Uterus (tissue), 4 donors: ENCODE results near the gene AFF4. TPM values are rescaled to one million over a fixed set of nuclear protein-coding genes. Genes with fewer than 3 reads are reported as not detected.

Experiments
- DNase-seq, 2 donors: peaks; one replicate each; pipeline ENCODE4 v3.0.0-alpha.2; 2019 to 2020
- H3K27ac ChIP-seq, 2 donors: fragments of 200-600 bp; sonication (generic); 1 replicate in 1 of 2; 2 replicates in 1 of 2; pipeline ENCODE4 v1.5.1; 2016 to 2018
- H3K27me3 ChIP-seq, 2 donors: fragments of 200-600 bp; sonication (generic); one replicate each; pipeline ENCODE4 v1.5.1; 2018 to 2019; ENCODE audit warnings: control low read depth in 1 of 2
- H3K36me3 ChIP-seq, 2 donors: fragments of 200-600 bp; sonication (generic); one replicate each; pipeline ENCODE4 v1.5.1; 2019; ENCODE audit warnings: control low read depth in 1 of 2
- H3K4me1 ChIP-seq, 2 donors: fragments of 200-600 bp; sonication (generic); one replicate each; pipeline ENCODE4 v1.5.1; 2018 to 2019; ENCODE audit warnings: control low read depth in 1 of 2
- H3K4me3 ChIP-seq, 2 donors: fragments of 200-600 bp; sonication (generic); 1 replicate in 1 of 2; 2 replicates in 1 of 2; pipeline ENCODE4 v1.5.1; 2018 to 2019; ENCODE audit warnings: mild to moderate bottlenecking in 1 of 2
- H3K9me3 ChIP-seq, 2 donors: fragments of 200-600 bp; sonication (generic); one replicate each; pipeline ENCODE4 v1.5.1; 2019; ENCODE audit warnings: control low read depth in 1 of 2
- POLR2A ChIP-seq, 2 donors: fragments of 450-650 bp; IDR thresholded peaks; one replicate each; pipeline ENCODE4 v1.6.1; 2016; ENCODE audit warnings: antibody characterized with exemption in 2 of 2, mild to moderate bottlenecking in 1 of 2, moderate library complexity in 1 of 2
- intact Hi-C: fragments of 100-400 bp; cut with DNase I; formaldehyde crosslinking; loops from one replicate; pipeline ENCODE4 v1.15.1; 2023; ENCODE audit warnings: low total_unique reads
- total RNA-seq, 4 donors: library from RNA; depleted of rRNA in 3 of 4; stranded (reverse); fragments of >200 nt in 3 of 4; gene quantifications; one replicate each; pipeline versions ENCODE4 v1.1.0 to v1.2.4, GENCODE V29; 2014 to 2023
- TF ChIP-seq, protein P1 (sequence below), 4 experiments: fragments of 200-600 bp in 2 of 4; fragments of 450-650 bp in 2 of 4; sonication (generic) in 2 of 4; IDR thresholded peaks; one replicate each; pipeline ENCODE4 v1.5.1; 2016 to 2019; ENCODE audit warnings: antibody characterized with exemption in 4 of 4, mild to moderate bottlenecking in 2 of 4, moderate library complexity in 1 of 4
- donor health status: DM: yes; HTN: yes; CAD: no.

Gene AFF4
- total RNA-seq, 4 donors from 2014 or later, result 39.1 to 104 (median 66.5) TPM

DNA sequence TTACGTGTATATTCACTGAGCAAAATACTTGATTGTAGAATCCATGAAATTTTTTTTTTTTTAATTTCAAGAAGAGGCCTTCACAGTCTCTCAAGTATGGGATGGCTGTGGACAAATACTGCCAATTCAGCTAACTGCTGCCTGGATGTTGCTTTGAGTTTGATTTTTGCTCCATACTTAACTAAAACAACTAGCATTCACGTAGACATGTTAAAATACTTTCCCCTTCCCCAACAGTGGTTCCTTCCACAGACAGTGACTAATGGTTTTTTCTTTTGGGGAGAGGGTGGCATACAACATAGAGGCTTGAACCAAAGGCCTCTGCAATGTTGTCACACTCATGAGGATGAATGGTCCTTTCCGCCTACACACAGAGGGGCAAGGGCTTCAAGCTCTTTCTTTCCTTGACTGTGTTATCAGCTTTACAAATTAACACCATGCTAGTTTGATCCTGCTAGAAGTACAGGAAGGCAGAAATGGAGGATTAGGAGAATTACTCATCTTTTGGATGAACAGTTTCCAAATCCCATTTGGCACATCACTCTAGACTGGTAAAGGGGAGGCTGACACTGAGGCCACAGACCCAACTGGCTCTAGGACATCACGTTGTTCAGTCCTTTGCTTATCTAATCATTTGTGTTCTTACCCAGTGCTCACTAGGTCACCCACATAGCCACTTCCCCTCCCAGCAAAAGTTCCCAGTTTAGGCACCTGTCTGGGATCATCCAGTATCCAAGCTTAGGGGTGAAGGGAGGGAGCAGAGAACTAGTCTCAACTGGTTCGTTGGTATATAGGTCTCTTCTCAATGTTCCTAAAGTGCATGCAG is 91.8 kb downstream of the AFF4 start:
- H3K27me3 ChIP-seq, result no peaks in the 10 kb centered on the region
- intact Hi-C loops, result no loop called here
- H3K9me3 ChIP-seq, result no peaks in the 10 kb centered on the region
- H3K27ac ChIP-seq, result no peak overlapping the region
- TF ChIP-seq, protein P1, sequence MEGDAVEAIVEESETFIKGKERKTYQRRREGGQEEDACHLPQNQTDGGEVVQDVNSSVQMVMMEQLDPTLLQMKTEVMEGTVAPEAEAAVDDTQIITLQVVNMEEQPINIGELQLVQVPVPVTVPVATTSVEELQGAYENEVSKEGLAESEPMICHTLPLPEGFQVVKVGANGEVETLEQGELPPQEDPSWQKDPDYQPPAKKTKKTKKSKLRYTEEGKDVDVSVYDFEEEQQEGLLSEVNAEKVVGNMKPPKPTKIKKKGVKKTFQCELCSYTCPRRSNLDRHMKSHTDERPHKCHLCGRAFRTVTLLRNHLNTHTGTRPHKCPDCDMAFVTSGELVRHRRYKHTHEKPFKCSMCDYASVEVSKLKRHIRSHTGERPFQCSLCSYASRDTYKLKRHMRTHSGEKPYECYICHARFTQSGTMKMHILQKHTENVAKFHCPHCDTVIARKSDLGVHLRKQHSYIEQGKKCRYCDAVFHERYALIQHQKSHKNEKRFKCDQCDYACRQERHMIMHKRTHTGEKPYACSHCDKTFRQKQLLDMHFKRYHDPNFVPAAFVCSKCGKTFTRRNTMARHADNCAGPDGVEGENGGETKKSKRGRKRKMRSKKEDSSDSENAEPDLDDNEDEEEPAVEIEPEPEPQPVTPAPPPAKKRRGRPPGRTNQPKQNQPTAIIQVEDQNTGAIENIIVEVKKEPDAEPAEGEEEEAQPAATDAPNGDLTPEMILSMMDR (IDR thresholded peaks at IDR 0.05), result no peak
- no peak for TF ChIP-seq POLR2A (IDR thresholded peaks at IDR 0.05)
- H3K36me3 ChIP-seq, result no peaks in the 10 kb centered on the region
- no peak overlapping the region for H3K4me3 ChIP-seq
- DNase-seq, result no peak
- no peaks in the 10 kb centered on the region for H3K4me1 ChIP-seq

DNA sequence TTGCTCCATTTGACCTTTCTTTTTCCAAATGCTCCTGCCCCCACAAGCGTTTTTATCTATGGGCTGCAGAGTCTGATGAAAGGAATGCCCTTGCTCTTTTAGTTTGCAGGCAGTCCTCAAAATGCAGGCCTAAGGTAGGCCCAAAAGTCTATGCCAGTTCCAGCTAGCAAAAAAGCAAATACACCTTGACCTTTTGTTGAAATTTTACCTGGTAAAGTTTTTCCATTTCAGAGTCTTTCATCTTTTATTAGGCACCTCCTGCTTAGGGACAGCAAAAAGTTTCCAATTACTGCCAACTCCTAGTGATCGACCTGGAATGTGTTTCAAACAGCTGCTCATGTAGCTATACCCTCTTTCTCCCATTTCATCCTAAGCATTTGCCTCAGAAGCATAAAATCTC is 92.6 kb downstream of the AFF4 start:
- Histone ChIP-seq H3K27ac (no peak overlapping the region), H3K9me3 (no peaks in the 10 kb centered on the region), H3K4me3 (no peak overlapping the region), H3K27me3 (no peaks in the 10 kb centered on the region), H3K4me1 (no peaks in the 10 kb centered on the region), H3K36me3 (no peaks in the 10 kb centered on the region)
- TF ChIP-seq, protein P1 (IDR thresholded peaks at IDR 0.05), result no peak
- no peak for TF ChIP-seq POLR2A (IDR thresholded peaks at IDR 0.05)
- no peak for DNase-seq
- intact Hi-C loops, result no loop called here

DNA sequence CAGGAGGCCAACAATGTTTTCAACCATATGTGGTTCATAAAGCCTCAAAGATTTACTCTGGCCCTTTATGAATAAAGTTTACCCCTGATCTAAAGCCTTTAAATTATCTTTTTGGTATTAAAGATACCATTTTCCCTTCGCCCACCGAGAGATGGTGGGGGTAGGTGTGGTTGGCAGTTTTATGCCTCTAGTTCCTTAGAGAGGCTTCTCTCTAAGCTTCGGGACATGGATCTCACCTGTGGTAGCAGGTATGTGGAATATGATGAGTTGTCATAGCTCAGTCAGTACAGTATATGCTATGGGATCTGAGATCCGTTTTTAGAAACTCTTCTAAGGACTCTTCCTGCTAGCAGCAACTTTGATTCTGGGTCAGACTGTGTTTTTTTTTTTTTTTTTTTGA is 94.7 kb downstream of the AFF4 start:
- H3K36me3 ChIP-seq, result no peaks in the 10 kb centered on the region
- intact Hi-C loops, result no loop called here

DNA sequence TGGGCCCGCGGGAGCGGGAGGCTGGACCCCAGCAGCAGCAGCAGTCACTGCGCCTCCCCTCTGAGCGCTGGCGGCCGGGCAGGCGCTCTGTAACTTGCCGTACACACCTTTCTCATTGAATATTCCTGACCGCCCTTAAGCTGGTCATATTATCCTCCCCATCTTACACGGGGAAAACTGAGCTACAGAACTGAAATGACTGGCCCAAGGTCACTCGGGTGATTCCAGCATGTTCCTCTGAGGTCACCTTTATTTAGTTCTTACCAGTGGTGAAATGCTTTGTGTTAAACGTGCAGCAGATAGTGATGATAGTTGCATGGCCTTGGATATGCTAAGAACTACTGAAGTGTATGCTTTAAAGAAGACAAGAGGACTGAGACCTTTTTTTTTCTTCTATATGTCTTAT is 96.4 kb downstream of the AFF4 start:
- intact Hi-C loops, result no loop called here
- peak overlapping the region; percentile 73 to 85 for H3K4me3 ChIP-seq
- TF ChIP-seq, protein P1 (IDR thresholded peaks at IDR 0.05), result no peak
- TF ChIP-seq POLR2A (IDR thresholded peaks at IDR 0.05), result no peak

More for the DNA sequence above, 94.7 kb downstream of the AFF4 start:
- no peak for DNase-seq
- no peaks in the 10 kb centered on the region for H3K27me3 ChIP-seq
- no peaks in the 10 kb centered on the region for H3K9me3 ChIP-seq
- H3K4me1 ChIP-seq, result no peaks in the 10 kb centered on the region
- no peak overlapping the region for H3K27ac ChIP-seq
- H3K4me3 ChIP-seq, result no peak overlapping the region
- TF ChIP-seq, protein P1 (IDR thresholded peaks at IDR 0.05), result no peak
- no peak for TF ChIP-seq POLR2A (IDR thresholded peaks at IDR 0.05)

DNA sequence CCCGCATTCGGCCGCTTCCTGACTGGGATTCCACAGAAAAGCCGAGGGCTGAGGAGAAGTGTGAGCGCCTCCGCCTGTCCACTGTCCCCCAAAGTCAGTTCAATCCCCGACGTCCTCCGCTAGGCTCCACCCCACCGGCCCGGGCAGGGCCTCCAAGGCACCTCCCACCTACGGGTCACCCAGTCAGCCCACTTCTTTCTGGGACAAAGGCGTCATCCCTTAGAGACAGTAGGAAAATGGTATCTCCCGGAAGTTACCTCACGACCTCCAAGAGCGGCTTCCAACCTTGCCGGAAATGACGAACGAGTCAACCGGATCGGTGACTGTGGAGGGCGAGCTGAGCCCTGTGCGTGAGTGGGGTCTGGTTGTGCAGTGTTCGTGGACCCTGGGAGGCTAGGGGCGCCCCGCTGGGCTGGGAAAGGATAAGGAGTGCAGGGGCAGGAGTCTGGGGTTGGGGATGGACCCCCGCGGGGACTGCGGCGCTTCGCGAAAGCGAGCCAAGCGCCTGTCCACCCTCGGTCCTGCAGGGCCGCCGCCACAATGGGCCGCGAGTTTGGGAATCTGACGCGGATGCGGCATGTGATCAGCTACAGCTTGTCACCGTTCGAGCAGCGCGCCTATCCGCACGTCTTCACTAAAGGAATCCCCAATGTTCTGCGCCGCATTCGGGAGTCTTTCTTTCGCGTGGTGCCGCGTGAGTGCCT is 96.9 kb downstream of the AFF4 start, which contains the start of the genes GDF9 and UQCRQ:
Gene GDF9, minus strand, starts transcription at position 128 of the 704 bp plus-strand sequence. CDS start 1,936 bp downstream, outside the sequence.
Gene UQCRQ, plus strand, starts transcription at position 301 of the 704 bp plus-strand sequence. Its CDS starts 240 bp downstream, at position 541.
- TF ChIP-seq, protein P1 (IDR thresholded peaks at IDR 0.05), result peak in 3 of 4 experiments; percentile 28 to 47 (median 46)
- peak; percentile 85 to 87 for TF ChIP-seq POLR2A (IDR thresholded peaks at IDR 0.05)
- peak; percentile 95 to 98 for DNase-seq
- H3K36me3 ChIP-seq, result no peaks in the 10 kb centered on the region
- H3K27me3 ChIP-seq, result no peaks in the 10 kb centered on the region
- peak within 1 kb of the TSS; percentile 73 to 85 for H3K4me3 ChIP-seq
- H3K27ac ChIP-seq, result peak within 1 kb of the TSS; percentile 94 to 97
- intact Hi-C loops, result no loop called here
- no peaks in the 10 kb centered on the region for H3K9me3 ChIP-seq
- no peaks in the 10 kb centered on the region for H3K4me1 ChIP-seq

More for the DNA sequence above, 96.4 kb downstream of the AFF4 start:
- no peak for DNase-seq
- Histone ChIP-seq H3K36me3 (no peaks in the 10 kb centered on the region), H3K9me3 (no peaks in the 10 kb centered on the region), H3K27me3 (no peaks in the 10 kb centered on the region), H3K4me1 (no peaks in the 10 kb centered on the region), H3K27ac (peak overlapping the region; percentile 94 to 97)
